Amygdala (tissue), 56 donors: ENCODE results near the gene P2RY8.
"Not testable (repeated sequence)": the region's sequence is repeated elsewhere in the genome, so short reads cannot be mapped to it uniquely, and the experiment has no call there.

Source experiments
- DNase-seq, 56 donors: peaks; one replicate each; lab custom pipeline; 2025; lab: John Stamatoyannopoulos, UW

Gene P2RY8

DNA sequence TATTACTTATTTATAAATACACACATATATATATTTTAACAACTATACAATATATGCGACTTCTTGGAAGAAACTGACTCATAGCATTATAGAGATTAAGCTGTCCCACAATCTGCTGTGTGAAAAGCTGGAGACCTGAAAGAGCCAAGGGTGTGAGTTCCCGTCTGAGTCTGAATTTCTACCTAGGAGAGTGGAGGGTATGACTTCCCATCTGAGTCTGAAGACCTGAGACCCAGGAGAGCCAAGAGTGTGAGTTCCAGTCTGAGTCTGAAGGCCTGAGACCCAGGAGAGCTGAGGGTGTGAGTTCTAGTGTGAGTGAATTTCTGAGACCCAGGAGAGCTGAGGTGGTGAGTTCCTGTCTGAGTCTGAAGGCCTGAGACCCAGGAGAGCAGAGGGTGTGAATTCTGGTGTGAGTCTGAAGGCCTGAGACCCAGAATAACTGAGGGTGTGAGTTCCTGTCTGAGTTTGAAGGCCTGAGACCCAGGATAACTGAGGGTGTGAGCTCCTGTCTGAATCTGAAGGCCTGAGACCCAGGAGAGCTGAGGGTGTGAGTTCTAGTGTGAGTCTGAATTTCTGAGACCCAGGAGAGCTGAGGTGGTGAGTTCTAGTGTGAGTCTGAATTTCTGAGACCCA, 8.9 kb upstream of the P2RY8 start:
- no peak for DNase-seq

DNA sequence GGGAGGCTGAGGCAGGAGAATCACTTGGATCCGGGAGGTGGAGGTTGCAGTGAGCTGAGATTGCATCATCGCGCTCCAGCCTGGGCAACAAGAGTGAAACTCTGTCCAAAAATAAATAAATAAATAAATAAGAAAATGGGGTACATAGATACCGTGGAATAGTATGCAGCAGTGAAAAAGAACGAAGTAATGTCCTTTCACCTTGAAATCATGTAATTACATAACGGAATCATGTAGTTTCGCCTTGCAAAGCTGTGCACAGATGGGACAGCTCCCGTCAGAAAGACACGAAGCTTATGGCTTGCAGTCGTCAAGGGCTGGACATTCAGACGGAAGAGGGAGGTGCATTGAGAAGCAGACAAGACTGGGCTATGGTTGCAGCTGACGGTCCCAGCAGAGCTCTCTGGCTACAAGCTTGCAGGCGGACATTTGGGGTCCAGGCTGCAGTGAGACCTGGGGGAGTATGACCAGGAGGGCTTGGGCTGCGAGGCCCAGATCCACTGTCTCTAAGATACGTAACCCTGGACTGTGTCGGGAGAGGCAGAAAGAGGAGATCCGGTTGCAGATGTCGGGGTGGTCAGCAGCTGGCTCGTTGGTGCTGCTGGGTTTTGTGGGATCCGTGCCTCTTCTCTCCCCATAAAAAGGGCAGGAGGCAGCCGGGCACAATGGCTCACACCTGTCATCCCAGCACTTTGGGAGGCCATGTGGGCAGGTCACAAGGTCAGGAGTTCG, 6.2 kb upstream of the P2RY8 start:
- DNase-seq = no peak

DNA sequence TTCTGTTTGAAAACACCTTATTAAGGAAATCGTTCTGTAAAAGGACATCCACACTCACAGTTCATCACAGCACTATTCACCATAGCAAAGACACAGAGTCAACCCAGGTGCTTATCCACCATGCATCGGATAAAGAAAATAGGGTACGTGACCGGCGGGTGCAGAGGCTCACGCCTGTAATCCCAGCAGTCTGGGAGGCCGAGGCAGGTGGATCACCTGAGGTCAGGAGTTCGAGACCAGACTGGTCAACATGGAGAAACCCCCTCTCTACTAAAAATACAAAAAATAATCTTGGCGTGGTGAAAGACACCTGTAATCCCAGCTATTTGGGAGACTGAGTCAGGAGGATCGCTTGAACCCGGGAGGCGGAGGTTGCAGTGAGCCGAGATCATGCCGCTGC, 2.2 kb upstream of the P2RY8 start:
- not testable (repeated sequence) for DNase-seq

DNA sequence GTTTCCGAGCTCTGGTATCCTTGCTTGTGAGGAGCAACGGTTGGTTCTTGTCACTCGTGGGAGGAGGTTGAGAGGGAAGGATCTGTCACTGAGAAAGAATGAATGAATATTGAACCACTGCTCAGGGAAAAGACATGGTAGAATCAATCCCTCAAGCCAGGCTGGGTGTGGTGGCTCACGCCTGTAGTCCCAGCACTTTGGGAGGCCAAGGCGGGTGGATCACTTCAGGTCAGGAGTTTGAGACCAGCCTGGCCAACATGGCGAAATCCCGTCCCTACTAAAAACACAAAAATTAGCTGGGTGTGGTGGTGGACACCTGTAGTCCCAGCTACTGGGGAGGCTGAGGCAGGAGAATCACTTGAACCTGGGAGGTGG, 718 bp upstream of the P2RY8 start:
- DNase-seq = not testable (repeated sequence)

DNA sequence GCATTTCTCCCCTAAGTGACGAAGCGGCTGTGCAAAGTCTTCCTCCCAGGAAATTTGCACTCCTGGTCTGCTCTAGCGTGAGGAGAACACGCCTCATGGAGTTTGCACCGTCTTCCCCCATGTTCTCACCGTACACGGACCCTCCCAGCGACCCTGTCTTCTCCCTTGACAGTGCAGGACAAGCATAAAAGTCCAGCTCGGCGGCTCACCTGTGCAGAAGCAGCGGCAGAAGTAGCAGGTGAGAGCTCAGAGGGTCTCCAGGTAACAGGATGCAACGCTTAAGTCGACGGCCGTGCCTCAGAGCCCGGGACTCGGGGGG, 314 bp downstream of the P2RY8 start:
- no peak for DNase-seq

DNA sequence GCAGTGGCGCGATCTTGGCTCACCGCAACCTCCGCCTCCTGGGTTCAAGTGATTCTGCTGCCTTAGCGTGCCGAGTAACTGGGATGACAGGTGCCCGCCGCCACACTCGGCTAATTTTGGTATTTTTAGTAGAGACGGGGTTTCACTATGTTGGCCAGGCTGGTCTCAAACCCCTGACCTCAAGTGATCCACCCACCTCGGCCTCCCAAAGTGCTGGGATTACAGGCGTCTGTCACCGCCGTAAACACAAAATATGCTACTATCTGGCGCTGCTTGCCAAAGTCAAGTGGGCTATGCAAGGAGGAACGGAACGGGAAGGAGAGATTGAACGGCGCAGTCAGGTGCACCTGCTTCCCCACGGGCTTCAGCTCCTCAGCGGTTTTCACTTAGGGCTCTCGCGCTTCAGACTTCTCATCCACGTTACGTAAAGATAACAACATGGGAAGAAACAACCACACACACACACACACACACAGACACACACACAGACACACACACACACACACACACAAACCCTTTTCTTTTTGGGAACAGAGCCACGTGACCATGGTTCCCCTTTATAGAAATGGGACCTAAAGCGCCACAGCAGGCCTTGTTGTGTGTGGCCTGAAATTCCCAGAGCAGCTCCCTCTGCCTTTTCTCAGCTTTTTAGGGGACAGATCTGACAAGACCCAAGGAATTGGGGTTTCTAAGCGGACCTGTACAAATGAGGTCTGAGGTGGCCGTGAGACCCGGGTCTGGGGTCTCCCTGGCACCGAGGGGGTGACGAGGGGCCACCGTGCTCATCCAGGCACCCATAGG, 1.5 kb downstream of the P2RY8 start:
- DNase-seq = no peak

DNA sequence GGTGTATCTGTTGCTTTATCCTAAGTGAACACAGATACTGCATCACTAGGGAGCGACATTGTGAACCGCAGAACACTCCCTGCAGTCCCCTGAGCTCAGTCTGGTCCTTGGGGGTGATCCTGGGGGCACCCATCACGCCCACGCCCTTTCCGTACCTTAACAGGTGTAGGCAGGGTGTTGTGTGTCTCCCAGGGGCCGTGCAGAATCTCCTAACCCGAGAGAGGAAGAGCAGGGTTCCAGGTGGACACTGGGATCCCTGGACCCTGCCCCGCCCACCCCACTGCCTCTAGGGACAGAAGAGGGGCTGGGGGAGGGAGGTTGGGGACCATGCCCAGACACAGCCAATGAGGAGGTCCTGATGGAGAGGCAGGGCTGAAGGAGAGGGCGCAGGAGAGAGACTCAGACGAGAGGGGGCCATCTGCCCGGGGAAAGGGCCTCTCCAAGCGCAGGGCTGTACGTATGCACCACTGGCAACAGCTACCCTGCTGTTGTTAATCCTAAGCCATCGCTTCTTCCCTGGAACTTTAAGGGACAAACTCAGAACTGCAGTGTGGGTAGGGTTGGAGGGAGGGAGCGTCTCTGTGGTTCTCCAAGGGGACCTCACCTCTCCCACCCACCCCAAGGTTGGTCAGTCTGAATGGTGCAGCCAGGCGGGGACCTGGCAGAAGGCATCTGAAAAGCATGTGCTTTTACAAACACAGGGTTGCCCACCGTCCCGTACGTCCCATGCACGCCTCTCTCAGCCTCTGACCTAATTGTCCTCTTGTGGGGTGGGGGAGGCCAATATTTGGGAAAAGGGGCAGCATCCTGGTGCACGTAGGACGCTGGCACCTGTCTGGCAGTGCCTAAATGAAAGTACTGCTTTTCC, 2.5 kb downstream of the P2RY8 start:
- no peak for DNase-seq

DNA sequence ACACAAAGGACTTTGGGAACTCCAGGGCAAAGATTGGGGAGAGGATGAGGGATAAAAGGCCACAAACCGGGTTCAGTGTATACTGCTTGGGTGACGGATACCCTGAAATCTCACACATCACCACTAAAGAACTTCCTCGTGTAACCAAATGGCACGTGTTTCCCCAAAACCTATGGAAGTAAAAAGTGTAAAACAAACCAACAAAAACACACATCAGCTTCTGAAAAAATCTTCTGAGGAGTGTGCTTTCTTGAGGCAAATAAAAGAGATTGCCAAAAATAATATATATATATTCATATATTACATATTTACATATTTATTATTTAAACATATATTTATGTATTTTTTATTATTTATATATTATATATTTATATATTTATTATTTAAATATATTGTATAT, 3.9 kb downstream of the P2RY8 start:
- DNase-seq = no peak

DNA sequence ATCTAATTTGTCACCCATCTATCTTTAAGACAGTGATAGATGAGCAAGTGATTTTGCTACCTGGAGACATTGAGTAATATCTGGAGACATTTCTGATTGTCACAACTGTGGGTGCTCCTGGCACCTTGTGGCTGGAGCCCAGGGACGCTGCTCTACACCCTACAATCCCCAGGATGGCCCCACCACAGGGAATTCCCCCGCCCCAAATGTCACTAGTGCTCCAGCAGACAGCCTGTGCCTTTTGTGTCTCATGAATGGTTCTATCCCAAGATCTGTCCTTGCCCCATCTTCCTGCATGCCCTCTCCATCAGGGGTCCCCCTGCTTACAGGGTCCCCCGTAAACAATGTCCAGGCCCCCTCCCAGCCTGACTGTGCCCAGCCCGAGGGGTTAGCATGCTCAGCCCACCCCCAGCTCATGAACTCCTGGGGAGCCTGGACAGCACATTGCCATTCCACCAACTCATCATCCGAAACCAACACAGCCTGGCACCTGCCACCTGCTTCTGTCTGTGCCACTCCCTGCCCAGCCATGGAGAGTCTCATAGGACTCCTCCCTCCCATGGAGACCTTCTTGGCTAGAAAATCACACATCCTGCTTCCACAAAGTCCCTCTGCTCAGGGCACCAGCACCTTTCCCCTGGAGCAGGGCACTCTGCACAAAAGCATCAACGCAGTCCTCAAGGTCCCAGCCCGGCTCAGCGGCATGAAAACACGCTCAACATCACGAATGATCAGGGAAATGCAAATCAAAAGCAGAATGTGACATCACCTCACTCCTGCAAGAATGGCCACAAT, 5.7 kb downstream of the P2RY8 start:
- DNase-seq = no peak

DNA sequence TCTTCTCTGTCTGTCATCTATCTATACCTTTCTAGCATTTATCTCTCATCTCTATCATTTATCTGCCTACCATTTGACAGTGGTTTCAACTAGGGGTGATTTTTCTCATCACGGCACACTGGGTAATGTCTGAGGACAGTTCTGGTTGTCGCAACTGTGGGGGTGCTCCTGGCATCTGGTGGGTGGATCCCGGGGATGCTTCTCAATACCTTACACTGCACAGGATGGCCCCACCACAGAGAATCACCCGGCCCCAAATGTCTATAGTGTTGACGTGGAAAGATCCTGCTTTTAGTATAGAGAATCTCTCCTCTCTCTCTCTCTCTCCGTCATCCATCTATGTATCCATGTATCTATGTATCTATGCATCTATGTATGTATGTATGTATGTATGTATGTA, 7.2 kb downstream of the P2RY8 start:
- no peak for DNase-seq

DNA sequence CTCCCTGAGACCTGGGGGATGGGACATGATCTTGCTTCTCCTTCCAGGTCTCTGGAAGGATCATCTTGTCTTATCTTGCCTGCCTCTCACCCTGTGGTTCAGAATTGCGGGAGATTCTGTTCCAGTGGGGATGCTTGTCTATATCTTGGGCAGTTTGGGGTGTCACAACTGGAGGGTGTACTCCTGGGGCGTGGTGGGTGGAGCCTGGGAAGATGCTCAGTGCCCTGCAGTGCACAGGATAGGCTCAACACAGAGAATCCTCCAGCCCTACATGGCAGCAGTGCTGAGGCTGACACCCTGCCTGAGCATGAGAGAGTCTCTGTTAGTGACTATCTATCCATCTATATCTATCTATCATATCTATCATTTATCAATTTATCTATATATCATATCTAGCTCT, 7.7 kb downstream of the P2RY8 start:
- no peak for DNase-seq

DNA sequence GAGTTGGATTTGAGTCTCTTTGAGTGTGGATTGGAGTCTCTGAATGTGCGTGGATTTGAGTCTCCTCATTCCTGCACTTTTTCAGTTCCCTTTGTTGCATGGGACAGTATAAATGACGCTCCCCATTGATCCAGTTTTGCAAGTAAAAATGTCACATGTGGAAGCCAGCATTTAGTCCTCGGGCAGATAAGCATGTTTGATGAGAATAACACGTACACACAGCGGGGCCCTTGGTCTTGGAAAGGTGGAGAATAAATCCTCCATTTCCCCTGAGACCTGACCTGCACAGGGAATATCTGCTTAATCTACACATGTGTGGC, 8.1 kb downstream of the P2RY8 start:
- no peak for DNase-seq

DNA sequence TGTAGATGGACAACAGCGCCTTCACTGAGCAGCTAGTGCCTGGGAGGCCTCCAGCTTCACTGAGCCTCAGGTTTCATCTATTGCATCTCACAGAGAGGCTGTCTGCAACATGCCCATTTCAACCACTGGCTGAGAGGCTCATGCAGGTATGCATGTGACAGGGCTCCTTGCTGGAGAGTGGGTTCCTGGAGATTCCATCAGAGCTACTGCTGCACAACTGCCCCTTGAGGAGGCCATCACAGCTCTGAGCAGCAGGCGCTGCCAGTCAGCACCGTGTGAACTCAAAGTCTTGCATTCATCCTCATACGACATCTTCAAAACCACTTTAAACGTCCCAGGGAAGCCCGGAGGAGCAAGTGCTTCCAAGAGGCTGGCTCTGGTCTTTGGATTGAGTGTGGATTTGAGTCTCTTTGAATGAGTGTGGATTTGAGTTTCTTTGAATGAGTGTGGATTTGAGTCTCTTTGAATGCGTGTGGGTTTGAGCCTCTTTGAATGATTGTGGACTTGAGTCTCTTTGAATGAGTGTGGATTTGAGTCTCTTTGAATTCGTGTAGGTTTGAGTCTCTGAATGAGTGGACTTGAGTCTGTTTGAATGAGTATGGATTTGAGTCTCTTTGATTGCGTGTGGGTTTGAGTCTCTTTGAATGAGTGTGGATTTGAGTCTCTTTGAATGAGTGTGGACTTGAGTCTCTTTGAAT, 8.7 kb downstream of the P2RY8 start:
- DNase-seq = no peak

DNA sequence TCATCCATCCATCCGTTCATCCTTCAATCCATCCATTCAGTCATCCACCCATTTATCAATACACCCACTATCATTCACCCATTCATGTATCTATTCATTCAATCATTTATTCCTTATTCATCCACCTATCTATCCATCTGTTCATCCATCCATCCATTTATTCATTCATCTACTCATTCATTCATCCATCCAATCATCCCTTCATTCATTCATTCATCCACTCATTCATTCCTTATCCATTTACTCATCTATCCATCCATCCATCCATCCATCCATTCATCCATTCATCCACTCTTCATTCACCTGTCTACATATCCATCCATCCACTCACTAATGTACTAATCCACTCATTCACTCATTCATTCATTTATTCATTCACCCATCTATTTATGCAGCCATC, 9.5 kb downstream of the P2RY8 start:
- no peak for DNase-seq

DNA sequence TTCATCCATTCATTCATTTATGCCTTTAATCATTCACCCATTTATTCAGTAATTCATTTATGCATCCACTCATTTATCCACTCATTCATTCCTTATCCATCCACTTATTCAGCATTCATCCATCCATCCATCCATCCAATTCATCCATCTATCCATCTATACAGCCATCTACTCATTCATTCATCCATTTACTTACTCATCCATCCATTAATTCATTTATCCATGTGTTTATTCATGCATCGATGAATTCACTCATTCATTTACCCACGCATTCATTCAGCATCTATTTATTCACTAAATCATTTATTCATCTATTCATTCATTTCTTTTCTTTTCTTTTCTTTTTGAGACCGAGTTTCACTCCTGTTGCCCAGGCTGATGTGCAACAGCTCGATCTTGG, 10.4 kb downstream of the P2RY8 start:
- no peak for DNase-seq

DNA sequence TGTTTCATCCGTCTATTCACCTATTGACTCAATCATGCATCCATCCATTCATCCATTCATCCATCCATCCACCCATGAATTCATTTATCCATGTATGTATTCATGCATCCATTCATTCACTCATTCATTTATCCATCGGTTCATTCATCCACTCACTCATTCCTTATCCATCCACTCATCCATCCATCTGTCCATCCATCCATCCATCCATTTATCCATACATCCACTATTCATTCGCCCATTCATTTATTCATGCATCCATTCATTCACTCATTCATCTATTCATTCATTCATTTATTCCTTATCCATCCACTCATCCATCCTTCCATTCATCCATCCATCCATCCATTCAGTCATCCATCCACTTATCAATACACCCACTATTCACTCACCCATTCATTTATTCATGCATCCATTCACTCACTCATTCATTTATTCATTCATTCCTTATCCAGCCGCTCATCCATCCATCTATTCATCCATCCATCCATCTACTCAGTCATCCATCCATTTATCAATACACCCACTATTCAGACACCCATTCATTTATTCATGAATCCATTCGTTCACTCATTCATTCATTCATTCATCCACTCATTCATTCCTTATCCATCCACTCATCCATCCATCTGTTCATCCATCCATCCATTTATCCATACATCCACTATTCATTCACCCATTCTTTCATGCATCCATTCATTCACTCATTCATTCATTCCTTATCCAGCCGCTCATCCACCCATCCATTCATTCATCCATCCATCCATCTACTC, 11.2 kb downstream of the P2RY8 start:
- DNase-seq = no peak

DNA sequence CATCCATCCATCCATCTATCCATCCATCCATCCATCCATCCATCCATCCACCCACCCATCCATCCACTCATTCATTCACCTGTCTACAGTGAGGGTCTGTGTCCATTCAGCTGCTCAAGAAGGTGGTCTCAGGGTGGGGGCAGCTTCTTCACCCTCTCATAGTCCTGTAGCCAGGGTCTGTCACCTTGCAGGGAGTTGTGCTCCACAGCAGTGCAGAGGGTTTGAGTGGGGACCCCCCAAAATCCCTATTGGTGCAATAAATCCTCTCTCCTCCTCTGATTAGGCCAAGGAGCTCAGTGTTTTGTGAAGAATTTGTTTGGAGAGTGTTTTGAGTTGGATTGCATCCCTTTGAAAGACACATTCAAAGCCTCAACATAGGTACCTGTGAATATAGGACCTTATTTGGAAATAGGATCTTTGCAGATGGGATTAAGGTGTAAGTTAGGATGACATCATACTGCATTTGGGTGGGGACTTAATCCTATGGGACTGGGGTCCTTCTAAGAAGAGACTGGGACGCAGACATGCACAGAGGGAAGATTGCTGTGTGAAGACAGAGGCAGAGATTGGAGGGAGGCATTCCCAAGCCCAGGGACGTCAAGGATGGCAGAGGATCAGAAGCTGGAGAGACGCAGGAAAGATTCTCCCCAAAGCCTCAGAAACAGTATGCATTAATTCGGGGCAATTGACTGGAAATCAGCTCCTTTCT, 12.0 kb downstream of the P2RY8 start:
- DNase-seq = no peak

DNA sequence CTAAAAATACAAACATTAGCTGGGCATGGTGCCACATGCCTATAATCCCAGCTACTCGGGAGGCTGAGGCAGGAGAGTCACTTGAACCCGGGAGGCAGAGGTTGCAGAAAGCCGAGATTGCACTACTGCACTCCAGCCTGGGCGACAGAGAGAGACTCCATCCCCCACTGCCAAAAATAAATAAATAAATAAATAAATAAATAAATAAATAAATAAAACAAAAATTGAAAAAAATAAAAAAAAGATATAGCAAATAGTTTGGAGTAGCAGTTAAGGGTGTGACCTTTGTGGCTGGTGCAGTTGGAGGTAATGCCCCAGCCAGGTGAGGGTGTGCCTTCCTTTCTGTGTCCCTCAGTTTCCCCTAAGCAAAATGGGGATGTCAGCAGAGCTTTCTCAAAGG, 14.1 kb downstream of the P2RY8 start:
- DNase-seq = not testable (repeated sequence)
